ENCODE data around the gene IGSF21. TPM values are rescaled to one million over a fixed set of nuclear protein-coding genes. Genes with fewer than 3 reads are reported as not detected.

The IGSF21 gene
- total and polyA plus RNA-seq, 2 of the 8 experiments (the other 6 are each of a cell fraction or from before 2014, with no cell fraction given), result 22.5 to 28.5 TPM

- no peak for TF ChIP-seq RAD21 (IDR thresholded peaks at IDR 0.05 in 1 of 2, conservative IDR thresholded peaks at IDR 0.05 in 1 of 2; ENCODE audit: low read depth in 2 of 2, low read length in 2 of 2)
- no peak for TF ChIP-seq CHD1 (IDR thresholded peaks at IDR 0.05; ENCODE audit: low read depth, low read length)
- no peak for TF ChIP-seq JUND (IDR thresholded peaks at IDR 0.05; ENCODE audit: low read length)
- TF ChIP-seq SP1 (IDR thresholded peaks at IDR 0.05; ENCODE audit: low read depth, low read length), result no peak
- no peak for TF ChIP-seq SAP30 (IDR thresholded peaks at IDR 0.05; ENCODE audit: insufficient read depth, insufficient replicate concordance, low read length)
- no peak for TF ChIP-seq GTF2F1 (IDR thresholded peaks at IDR 0.05; ENCODE audit: borderline replicate concordance, low read depth, low read length)
- no peak for TF ChIP-seq E2F6 (IDR thresholded peaks at IDR 0.05)
- no peak for TF ChIP-seq SRF (IDR thresholded peaks at IDR 0.05; ENCODE audit: low read depth, low read length)
Observed at GRCh38 chr1:18144916-18145647, 37.5 kb downstream of the IGSF21 start (continued).
